ENCODE data around the gene LRPAP1.

The LRPAP1 gene

GRCh38 chr4:3489451-3489962 lies 42.7 kb downstream of the LRPAP1 start:
- Histone ChIP-seq H3K9me2 (replicated peaks; ENCODE audit: low read depth, low read length) (no peaks in the 10 kb centered on the region), H3K9me3 (ENCODE audit: insufficient read depth, low read depth, low read length) (no peaks in the 10 kb centered on the region), H3K36me3 (ENCODE audit: insufficient read depth, low read length) (no peaks in the 10 kb centered on the region), H3K4me2 (ENCODE audit: low read depth, low read length, poor library complexity, severe bottlenecking) (no peak overlapping the region), H3K4me1 (ENCODE audit: insufficient read depth, low read length, poor library complexity, severe bottlenecking) (no peaks in the 10 kb centered on the region), H3K4me3 (ENCODE audit: low read length, poor library complexity, severe bottlenecking) (no peak overlapping the region), H3F3A (ENCODE audit: low read depth) (no peaks in the 10 kb centered on the region), H3K79me2 (ENCODE audit: insufficient read depth, low read length) (no peaks in the 10 kb centered on the region), H4K20me1 (ENCODE audit: insufficient read depth, low read length, poor library complexity, severe bottlenecking) (no peaks in the 10 kb centered on the region), H2AFZ (ENCODE audit: low read length) (no peak overlapping the region), H3K27me3 (ENCODE audit: insufficient read depth, low read length, poor library complexity, severe bottlenecking) (no peaks in the 10 kb centered on the region), H3K9ac (ENCODE audit: low read depth, low read length, poor library complexity, severe bottlenecking) (no peak overlapping the region)
- TF ChIP-seq, protein P1, sequence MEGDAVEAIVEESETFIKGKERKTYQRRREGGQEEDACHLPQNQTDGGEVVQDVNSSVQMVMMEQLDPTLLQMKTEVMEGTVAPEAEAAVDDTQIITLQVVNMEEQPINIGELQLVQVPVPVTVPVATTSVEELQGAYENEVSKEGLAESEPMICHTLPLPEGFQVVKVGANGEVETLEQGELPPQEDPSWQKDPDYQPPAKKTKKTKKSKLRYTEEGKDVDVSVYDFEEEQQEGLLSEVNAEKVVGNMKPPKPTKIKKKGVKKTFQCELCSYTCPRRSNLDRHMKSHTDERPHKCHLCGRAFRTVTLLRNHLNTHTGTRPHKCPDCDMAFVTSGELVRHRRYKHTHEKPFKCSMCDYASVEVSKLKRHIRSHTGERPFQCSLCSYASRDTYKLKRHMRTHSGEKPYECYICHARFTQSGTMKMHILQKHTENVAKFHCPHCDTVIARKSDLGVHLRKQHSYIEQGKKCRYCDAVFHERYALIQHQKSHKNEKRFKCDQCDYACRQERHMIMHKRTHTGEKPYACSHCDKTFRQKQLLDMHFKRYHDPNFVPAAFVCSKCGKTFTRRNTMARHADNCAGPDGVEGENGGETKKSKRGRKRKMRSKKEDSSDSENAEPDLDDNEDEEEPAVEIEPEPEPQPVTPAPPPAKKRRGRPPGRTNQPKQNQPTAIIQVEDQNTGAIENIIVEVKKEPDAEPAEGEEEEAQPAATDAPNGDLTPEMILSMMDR (conservative IDR thresholded peaks at IDR 0.05; ENCODE audit: low read length) = no peak
- no peak for TF ChIP-seq EZH2phosphoT487 (IDR thresholded peaks at IDR 0.05; ENCODE audit: borderline replicate concordance)

DNA sequence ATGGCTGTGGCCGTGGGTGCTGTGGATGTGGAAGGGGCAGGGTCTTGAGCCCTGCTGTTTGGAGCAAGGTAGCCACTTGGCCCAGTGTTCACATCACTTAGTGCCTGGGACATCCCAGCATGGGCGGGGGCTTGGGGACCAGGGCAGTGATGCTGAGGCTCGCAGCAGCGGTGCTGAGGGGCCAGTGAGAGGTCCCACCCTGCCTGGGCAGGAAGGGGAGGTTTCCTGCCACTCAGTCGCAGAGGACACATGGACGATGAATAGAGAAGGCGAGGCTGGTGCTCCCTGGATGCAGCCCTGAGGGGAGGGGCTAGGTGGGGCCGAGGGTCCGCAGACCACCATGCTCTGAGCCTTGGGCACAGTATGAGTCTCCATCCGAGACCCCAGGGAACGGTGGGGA lies 43.4 kb downstream of the LRPAP1 start:
- TF ChIP-seq, protein P1 (conservative IDR thresholded peaks at IDR 0.05; ENCODE audit: low read length) = no peak
- TF ChIP-seq EZH2phosphoT487 (IDR thresholded peaks at IDR 0.05; ENCODE audit: borderline replicate concordance) = no peak
- no peaks in the 10 kb centered on the region for H4K20me1 ChIP-seq (ENCODE audit: insufficient read depth, low read length, poor library complexity, severe bottlenecking)
- no peaks in the 10 kb centered on the region for H3F3A ChIP-seq (ENCODE audit: low read depth)
- H3K4me2 ChIP-seq (ENCODE audit: low read depth, low read length, poor library complexity, severe bottlenecking) = no peak overlapping the region
- no peaks in the 10 kb centered on the region for H3K27me3 ChIP-seq (ENCODE audit: insufficient read depth, low read length, poor library complexity, severe bottlenecking)
- H3K9me3 ChIP-seq (ENCODE audit: insufficient read depth, low read depth, low read length) = no peaks in the 10 kb centered on the region
- H3K36me3 ChIP-seq (ENCODE audit: insufficient read depth, low read length) = no peaks in the 10 kb centered on the region
- no peaks in the 10 kb centered on the region for H3K9me2 ChIP-seq (replicated peaks; ENCODE audit: low read depth, low read length)
- H3K9ac ChIP-seq (ENCODE audit: low read depth, low read length, poor library complexity, severe bottlenecking) = no peak overlapping the region
- H3K79me2 ChIP-seq (ENCODE audit: insufficient read depth, low read length) = no peaks in the 10 kb centered on the region
- H2AFZ ChIP-seq (ENCODE audit: low read length) = no peak overlapping the region
- no peaks in the 10 kb centered on the region for H3K4me1 ChIP-seq (ENCODE audit: insufficient read depth, low read length, poor library complexity, severe bottlenecking)
- no peak overlapping the region for H3K4me3 ChIP-seq (ENCODE audit: low read length, poor library complexity, severe bottlenecking)

DNA sequence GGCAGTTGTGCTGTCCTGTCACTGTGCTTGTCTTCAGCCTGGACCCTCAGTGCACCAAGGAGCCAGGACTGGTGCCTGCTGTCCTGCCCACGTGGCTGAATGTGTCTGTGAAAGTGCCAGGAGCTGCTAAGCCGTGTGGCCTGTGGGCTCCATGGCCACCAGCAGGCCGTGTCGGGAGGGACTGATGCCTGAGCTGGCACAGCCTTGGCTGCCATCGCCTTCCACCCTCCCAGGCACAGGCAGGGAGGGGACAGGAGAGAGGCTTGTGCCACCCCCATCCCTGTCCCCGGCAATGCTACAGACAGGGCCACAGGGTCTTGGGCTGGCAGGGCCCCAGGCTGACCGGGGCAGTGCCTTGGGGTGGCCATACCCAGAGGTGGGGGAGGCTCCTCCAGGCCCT lies 44.4 kb downstream of the LRPAP1 start:
- Histone ChIP-seq H3K4me1 (ENCODE audit: insufficient read depth, low read length, poor library complexity, severe bottlenecking) (no peaks in the 10 kb centered on the region), H4K20me1 (ENCODE audit: insufficient read depth, low read length, poor library complexity, severe bottlenecking) (no peaks in the 10 kb centered on the region), H3K4me3 (ENCODE audit: low read length, poor library complexity, severe bottlenecking) (no peak overlapping the region), H3K36me3 (ENCODE audit: insufficient read depth, low read length) (no peaks in the 10 kb centered on the region), H3K27me3 (ENCODE audit: insufficient read depth, low read length, poor library complexity, severe bottlenecking) (no peaks in the 10 kb centered on the region), H3K9me2 (replicated peaks; ENCODE audit: low read depth, low read length) (no peaks in the 10 kb centered on the region), H3F3A (ENCODE audit: low read depth) (no peaks in the 10 kb centered on the region), H3K9ac (ENCODE audit: low read depth, low read length, poor library complexity, severe bottlenecking) (no peak overlapping the region), H3K79me2 (ENCODE audit: insufficient read depth, low read length) (no peaks in the 10 kb centered on the region), H2AFZ (ENCODE audit: low read length) (no peak overlapping the region), H3K9me3 (ENCODE audit: insufficient read depth, low read depth, low read length) (no peaks in the 10 kb centered on the region), H3K4me2 (ENCODE audit: low read depth, low read length, poor library complexity, severe bottlenecking) (no peak overlapping the region)
- TF ChIP-seq EZH2phosphoT487 (IDR thresholded peaks at IDR 0.05; ENCODE audit: borderline replicate concordance) = no peak
- TF ChIP-seq, protein P1 (conservative IDR thresholded peaks at IDR 0.05; ENCODE audit: low read length) = no peak
